HS-5 (cell line): ENCODE data around the gene SLC44A5.

Experiments
- DNase-seq: peaks from one replicate; pipeline ENCODE4 v3.0.0-alpha.2; 2012; ENCODE audit warnings: low read depth

SLC44A5 gene

DNA sequence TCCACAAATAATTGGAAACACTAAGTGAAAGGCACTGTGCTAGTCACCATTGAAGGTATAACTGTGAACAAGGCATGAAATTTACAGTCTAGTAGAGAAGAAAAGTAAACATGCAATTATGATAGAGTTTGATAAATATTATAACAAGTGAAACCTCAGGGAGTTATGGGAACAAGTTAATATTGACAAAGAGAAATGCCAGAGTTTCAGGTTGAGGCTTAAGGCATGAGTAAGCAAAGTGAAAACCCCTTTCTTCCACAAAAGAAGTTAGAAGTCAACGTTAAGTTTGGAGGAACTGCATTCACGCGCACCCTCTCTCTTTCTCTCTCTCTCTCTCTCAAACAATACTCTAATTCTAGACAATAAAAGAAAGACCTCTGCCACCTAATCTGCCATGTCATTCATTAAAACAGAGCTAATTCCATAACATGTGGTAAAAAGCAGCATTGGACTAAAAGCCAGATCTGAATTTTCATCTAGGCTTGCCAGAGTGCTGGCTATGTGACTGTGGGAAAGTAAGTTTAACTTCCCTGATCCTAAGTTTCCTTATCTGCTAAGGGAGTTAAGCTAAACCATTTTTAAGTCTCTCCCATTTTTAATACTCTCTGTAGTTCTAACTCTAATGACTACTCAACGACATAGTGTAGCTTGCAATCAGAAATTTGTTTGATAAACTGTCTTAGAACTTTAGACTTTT, 22.0 kb downstream of the SLC44A5 start:
- DNase-seq, result no peak

DNA sequence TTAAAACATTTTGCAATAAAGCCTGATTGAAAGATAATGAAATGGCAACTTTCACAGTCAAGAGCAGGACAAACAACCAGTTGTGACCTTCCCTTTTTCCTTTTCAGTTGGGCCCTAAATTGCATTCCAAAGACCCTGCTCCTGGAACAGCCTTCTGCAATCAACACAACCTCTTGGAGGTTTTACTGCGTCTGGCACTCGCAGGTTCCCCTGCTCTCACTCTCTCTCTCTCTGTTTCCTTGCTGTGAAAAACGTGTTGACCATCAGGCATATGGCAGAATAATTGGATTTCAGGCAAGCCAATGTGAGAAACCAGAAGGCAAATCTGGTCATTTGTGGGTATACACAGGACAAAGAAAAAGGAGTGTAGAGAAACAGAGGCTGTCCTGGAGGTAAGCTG, 23.2 kb downstream of the SLC44A5 start:
- no peak for DNase-seq

DNA sequence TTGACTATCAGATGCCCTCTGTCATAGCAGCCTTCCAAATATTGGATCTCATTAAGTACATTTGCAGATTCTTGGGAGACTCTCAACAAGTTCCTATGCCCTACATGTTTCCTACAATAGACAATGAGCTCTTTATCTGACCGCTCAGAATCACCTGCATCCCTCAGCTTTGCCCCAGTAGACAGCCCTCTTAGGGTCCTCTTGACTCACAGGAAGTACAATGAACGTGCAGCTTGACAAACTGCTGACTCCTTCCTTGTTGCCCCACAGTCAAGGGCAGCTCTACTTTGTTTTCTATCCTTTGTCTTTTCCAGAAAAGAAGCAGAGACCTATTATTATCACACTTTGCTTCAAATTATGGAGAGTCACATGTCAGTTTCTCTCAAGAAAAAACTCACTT, 27.6 kb downstream of the SLC44A5 start:
- no peak for DNase-seq

DNA sequence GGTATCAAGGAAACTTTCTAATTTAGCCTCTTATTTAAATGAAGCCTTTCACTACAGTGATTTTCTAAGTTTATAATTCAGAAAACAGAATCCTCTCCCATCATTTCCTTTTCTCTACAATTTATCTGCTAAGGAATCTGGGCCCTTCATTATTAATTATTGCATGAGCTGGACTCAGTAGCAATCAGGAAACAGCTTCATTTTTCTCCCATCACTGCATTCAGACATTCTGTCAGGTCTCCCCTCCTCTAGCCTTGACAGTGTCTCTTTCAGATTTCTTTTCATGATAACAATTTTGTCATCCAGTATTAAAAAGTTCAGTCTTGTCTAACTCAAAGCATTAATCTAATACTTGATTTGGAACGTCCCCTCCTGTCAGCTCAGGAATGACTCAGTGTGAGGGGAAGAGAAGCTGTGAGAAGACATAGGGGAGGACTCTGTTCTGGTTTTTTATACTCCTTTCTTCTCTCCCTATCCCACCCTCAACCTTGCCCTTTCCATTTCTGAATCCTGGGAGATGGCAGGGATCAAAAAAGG, 28.1 kb downstream of the SLC44A5 start:
- DNase-seq, result no peak

DNA sequence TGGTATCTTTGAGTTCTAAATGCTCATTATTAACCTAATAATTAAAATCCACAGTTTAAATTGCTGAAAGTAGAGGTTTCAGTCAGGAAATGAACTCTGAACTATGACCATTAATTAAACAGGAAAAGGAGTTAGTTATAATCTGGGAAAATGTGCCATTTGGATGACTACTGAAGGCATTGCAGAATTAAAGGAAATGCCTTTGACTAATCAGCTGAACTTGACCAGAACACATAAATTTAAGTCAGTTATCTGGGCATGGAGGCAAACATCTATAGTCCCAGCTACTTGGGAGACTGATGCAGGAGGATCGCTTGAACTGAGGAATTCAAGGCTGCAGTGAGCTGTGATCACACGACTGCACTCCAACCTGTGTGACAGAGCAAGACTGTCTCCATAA, 31.9 kb downstream of the SLC44A5 start:
- DNase-seq, result no peak

DNA sequence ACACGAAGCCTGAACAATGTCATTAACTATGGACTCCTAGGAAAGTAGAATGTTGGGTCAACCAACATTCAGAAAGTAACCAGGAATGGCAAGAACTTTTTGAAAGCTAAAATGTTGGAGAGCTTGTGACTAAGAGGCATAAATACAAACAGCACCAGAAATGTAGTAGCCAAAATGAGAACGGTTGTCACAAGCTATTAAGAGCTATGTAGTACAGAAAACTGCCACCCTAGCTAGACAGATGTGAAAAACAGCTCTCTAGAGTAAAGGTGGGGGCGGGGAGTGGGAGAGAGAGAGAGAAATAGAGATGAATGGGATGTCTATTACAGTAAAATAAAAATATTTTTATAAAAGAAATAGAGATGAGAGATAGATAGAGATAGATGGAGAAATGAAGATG, 35.1 kb downstream of the SLC44A5 start:
- DNase-seq, result no peak

DNA sequence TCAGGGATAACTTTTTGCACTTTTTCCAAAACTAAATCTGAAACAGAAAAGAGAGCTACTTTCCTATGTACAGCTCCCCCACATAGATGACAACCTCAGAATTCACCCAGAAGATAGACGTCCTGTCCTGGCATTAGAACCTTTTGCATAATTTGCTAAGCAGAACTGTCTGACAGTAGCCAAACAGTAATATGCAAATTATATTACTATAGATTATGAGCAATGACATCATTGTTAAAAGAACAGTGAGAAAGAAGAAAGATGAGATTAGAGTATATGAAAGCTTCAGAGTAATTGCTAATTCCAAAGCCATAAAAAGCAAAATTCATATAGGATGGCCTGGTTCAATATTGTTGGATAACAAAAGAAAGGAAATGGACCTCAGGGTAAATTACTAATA, 43.7 kb downstream of the SLC44A5 start:
- no peak for DNase-seq

DNA sequence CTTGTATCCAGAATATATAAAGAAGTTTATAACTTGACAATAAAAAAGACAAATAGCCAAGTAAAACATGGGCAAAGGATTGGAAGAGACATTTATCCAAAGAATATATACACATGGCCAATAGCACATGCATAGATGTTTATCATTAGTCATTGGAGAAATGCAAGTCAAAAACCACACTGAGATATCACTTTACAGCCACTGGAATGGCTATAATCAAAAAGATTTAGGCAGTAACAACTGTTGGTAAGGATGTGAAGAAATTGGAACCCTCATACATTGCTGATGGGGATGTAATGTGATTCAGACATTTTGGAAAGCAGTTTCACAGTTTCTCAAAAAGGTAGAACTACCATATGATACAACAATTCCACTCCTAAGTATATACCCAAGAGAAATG, 51.1 kb downstream of the SLC44A5 start:
- no peak for DNase-seq

DNA sequence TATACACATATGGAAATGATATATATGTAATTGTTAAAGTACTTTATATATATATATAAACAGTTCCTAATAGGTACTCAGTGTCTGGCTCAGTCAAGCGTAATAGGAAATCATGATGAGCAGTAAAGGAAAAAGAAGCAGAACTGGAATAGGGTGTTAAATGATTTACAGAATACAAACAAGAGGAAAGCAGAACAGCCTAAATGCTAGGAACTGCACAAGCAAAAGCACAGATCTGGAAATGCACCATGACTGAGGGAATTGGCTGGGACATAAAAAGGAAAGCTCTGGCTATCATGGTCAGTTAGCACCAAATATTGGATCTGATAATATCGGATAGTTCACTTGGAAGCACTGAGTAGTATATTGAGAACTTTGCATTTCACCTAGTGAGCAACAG, 51.8 kb downstream of the SLC44A5 start:
- DNase-seq, result no peak

DNA sequence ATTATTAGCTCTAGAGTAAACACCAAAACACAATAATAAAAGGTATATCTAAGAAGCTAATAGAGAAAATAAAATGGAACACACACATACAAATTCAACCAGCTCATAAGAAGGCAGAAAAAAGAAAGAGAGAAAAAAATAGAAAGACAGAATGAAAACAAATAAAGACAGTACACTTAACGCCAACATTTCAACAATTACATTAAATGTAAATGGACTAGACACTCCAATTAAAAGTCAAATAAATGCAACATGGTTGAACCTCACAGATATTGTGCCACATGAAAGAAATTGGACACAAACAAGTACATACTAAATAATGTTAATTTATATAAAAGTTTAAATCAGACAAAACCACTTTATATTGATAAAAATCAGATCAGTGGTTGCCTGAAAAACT, 56.0 kb downstream of the SLC44A5 start:
- no peak for DNase-seq

DNA sequence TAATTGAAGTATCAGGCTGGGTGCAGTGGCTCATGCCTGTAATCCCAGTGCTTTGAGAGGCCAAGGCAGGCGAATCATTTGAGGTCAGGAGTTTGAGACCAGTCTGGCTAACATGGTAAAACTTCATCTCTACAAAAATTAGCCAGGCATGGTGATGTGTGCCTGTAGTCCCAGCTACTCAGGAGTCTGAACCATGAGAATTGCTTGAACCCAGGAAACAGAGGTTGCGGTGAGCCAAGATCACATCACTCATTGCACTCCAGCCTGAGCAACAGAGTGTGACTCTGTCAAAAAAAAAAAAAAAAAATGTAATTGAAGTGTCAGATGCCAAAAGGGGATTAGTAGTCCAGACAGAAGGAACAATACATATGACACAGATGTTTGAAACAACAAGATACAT, 56.7 kb downstream of the SLC44A5 start:
- no peak for DNase-seq

DNA sequence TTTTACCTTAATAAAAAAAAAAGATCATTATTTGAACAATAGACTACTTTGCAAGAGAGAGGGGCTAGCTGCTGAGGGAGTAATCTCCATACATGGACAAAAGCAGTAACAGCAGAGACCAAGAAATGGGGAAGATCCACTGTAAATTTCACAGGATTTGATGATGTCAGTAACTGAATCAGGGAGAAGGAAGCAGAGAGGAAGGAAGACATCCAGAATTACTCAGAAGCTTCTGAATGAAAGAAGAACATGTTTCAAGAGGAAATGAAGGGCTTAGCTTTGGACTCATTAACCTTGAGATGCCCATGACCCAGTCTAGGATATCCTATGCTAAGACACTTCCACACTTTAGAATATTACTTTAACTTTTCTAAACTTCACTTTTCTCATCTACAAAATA, 60.4 kb downstream of the SLC44A5 start:
- no peak for DNase-seq

DNA sequence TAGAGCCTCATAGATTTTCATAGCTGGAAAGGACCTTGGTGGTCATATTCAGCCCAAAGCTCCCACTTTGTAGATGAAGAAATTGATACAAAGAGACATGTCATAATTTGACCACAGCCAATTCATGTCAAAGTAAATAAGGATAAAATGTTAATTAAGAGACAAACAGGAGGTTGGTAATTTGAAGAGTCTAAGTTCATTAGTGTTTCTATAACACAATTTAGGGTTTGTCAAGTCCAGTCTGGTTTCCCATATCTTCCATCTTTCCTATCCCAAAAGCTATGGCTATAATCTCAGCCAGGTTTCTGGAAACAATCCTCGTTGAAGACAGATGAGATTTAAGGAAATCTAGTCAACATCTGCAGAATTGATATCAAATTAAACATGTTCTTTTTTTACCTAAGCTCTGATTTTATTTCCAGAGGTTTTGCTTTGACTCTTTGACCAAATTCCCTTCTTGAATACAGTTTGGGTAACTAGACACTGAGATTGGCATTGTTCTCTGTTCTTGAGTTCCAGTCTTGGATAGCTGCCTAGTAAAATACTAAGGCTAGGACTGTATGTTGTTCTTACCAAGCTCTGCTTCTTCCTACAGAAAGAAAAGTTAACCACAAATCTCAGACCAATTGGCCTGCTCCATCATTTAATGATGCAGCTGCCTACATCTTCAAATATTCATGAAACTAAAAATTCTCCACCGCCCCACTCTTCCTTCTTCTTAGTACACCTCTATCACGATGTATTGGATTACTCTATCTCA, 62.0 kb downstream of the SLC44A5 start:
- no peak for DNase-seq

DNA sequence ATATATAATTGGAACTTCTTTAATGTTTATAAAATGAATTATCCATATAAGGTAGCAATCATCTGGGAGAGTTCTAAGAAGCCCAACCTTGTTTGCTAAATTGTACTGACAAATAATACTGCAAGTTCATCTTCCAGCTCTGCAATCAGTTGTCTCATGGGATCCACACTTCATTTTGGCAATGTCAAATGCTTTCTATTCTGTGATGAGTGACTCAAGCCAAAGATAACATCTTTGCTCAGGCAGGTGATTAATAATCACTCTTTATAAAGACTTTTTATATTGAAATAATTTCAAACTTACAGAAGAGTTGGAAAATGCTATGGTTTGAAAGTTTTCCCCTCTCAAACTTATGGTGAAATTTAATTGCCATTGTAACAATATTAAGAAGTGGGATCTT, 67.2 kb downstream of the SLC44A5 start:
- DNase-seq, result no peak

DNA sequence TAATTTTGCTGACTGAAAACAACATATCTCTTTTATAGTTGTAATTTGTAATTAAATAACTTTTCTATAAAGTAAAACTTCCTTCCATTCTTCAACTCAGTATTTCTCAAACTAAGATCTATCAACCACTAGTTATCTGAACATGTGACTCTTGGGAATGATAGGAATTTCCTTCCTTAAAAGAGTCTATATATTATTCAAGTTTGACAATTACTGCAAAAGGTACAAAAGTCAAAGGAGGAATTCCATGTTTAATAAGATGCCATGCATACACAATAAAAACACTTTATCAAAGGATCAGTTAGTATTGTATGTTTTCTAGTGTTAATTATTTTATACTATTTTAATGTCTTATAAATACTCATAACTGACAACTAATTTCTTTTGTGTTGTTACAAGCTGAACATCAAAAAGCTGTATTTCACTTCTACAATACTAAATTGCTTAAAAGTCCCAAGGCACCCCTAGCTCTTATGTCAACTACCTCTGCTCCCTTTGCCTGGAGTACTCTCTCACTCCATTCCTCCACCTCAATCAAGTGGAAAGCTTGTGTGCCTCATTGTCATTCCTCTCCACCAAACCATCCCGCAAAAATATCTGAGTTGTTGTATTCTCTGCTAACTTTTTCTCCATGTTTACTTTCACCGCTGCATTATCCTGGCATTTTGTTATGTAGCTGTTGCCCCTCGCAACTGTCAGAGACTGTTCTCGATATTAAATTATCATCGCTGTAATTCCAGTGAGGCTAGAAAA, 67.9 kb downstream of the SLC44A5 start:
- no peak for DNase-seq

DNA sequence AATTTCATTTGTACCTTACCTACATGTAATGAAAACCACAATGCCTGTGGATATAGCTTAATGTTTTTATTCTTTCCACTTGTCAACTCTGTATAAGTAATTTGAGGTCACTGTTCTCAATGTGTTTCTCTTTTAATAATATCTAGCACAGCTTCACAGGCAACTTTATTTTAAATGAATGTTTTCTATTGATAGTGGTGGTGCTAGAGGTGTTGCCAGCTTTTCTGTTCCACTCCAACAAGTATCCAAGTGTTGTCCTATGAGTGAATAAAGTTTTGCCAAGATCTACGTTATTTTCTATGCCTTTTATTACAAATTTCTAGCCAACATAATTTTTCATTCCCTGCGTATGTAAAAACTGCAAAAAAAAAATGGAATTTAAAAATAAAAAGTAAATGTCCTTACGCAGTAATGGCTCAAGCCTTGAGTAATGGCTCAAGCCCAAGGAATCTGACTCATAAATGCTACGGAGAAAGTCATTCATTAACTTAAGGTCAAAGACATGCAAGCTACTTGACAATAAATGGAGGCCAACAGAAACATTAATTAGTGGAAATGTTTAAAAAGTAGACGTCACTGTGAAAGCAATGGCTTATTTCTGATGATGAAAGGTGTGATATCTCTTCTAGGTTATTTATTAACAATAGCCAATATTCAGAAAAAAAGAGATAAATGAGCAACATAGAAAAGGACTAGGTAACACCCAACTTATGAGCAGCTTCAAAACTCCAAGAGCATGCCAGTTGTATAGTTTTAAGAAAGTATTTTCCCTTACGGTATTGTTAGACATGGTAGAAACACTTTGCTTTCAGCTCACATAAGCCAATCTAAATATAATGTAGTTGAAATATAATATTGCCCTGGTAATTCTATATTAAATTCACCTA, 71.4 kb downstream of the SLC44A5 start:
- no peak for DNase-seq

DNA sequence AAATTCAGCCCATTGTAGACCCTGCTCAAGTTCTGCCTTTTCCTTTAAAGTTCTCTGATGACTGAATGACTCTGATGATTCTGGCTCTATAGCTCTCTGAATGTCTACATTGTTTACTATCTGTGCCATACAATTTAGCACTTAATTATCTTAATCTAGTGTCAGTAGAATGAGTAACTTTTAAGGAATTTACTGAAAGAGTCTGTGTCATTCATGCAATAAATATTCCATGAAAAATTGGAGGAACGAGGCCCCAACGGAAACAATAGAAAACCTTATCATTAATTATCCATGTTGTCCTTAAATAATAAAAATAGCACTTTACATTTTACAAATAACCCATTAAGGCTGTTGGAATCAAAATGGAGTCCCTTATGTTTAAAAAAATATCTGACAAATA, 77.8 kb downstream of the SLC44A5 start:
- DNase-seq, result no peak

DNA sequence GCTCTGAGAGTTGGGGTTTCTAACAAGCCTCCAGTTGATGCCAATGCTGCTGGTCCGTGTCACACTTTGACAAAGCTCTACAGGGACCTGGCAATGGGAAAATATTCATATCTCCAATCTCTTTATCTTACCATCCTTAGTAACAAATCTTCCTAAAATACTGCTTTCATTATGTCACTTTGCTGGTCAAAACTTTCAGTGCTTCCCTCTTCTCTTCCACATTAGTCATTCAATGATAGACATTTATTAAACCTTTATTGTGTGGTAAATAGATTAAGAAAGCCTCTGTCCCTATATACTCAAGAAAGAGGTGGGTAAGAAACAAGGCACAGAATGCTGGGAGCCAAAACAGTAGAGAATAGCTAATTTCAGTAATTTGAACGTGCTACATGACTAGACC, 79.3 kb downstream of the SLC44A5 start:
- no peak for DNase-seq

DNA sequence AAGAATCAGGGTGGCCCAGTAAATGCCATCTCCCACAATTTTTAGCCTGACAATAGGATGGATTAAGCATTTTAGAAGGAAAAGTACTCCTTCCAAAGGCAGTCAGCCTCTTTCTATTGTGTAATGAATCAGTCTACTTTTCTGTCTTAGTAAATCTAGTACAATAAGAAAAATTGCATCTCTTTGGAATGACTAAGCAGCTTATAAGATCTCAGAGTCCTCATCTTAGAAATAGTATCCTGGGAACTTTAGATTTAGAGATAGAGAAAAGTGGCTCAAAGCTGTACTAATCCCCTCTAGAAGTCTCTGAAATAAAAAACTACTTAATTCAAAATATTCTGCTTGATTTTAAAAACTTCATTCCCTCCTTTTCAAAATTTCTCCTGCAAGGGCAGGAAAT, 81.4 kb downstream of the SLC44A5 start:
- no peak for DNase-seq

DNA sequence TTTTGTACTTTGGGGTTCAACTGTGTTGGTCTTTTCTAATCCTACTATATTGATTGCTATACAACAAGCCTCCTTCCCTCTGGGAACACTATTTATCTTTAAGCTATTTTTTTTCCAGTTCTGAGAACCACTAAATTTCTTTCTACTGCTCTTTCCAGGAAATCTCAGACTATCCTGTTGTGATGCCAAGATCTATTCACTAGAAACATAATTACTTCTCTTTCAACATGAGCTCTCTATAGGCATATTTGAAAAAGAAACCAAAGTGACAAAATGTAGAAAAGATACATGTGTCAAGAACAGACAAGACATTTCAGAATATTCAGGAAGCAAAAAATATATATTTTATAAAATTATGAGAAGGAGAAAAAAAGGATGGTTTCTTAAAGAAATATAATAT, 82.9 kb downstream of the SLC44A5 start:
- DNase-seq, result no peak

DNA sequence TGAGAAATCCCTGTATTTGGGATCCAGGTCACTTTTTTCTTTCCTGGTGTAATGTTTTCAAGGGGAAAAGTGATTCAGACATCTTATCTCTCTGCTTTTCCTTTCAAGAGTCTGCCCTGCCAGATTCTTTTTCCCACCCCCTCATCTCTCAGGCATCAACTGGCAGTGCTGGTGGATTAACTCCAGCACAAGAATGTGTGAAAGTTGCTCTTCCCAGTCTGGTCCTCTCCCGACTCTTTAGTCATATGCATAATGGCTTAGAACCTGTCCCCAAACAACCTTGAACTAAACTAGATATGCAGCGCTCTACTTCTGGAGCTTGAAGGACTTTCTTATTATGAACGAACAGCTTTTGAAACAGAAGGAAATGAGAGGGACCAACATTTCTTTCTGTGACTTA, 88.5 kb downstream of the SLC44A5 start:
- DNase-seq, result no peak

DNA sequence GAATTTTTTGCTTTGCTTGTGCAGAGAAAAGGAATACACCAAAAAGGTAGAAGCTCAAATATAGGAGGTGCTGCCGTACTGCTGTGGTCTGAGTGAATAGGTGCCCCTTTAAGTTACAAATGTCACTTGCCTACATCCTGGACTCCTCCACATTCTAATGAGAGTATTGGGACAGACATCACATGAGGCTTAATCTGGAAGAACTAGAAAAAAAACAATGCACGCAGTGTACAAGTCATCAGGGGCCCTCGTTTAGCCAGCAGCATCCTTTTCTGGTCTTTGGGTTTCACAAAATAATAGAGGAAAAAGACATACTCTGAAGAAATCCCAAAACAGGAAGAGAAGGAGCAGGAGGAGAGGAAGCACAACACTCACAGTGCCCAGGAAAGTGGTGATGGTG, 89.3 kb downstream of the SLC44A5 start:
- no peak for DNase-seq
